Stimulated activated naive CD4-positive, alpha-beta T cell treated with Interleukin-2 at 50 U/mL for 16 hours (primary cell): ENCODE results near the gene TDRD12.
"Not testable (repeated sequence)": the region's sequence is repeated elsewhere in the genome, so short reads cannot be mapped to it uniquely, and the experiment has no call there.

Experiments used
- DNase-seq: peaks from one replicate; lab custom pipeline; 2025; lab: John Stamatoyannopoulos, UW

TDRD12 gene

GRCh38 chr19:32830231-32831014 is 110.9 kb downstream of the TDRD12 start:
- DNase-seq = no peak

GRCh38 chr19:32831611-32832010 is 112.0 kb downstream of the TDRD12 start:
- no peak for DNase-seq

GRCh38 chr19:32832094-32832493 is 112.5 kb downstream of the TDRD12 start:
- DNase-seq = not testable (repeated sequence)

- not testable (repeated sequence) for DNase-seq
These were observed 113.3 kb downstream of the TDRD12 start for GRCh38 chr19:32832825-32833224.

GRCh38 chr19:32833388-32833787 is 113.8 kb downstream of the TDRD12 start:
- not testable (repeated sequence) for DNase-seq

GRCh38 chr19:32837531-32837930 is 118.0 kb downstream of the TDRD12 start:
- DNase-seq = peak; percentile 4

GRCh38 chr19:32842061-32842460 is 122.5 kb downstream of the TDRD12 start:
- DNase-seq = no peak

GRCh38 chr19:32843716-32844245 is 124.2 kb downstream of the TDRD12 start:
- DNase-seq = no peak

- not testable (repeated sequence) for DNase-seq
These were observed 128.5 kb downstream of the TDRD12 start for GRCh38 chr19:32848035-32848434.

GRCh38 chr19:32852216-32852615 is 132.6 kb downstream of the TDRD12 start:
- DNase-seq = no peak

- not testable (repeated sequence) for DNase-seq
These were observed 137.3 kb downstream of the TDRD12 start for GRCh38 chr19:32856818-32857217.

GRCh38 chr19:32857584-32857983 is 138.0 kb downstream of the TDRD12 start:
- no peak for DNase-seq

GRCh38 chr19:32858155-32858554 is 138.6 kb downstream of the TDRD12 start:
- DNase-seq = no peak

GRCh38 chr19:32858559-32858958 is 139.0 kb downstream of the TDRD12 start:
- no peak for DNase-seq

- no peak for DNase-seq
These were observed 140.0 kb downstream of the TDRD12 start for GRCh38 chr19:32859591-32859990.

- DNase-seq = no peak
These were observed 142.0 kb downstream of the TDRD12 start for GRCh38 chr19:32861596-32861995.

GRCh38 chr19:32862173-32862572 is 142.6 kb downstream of the TDRD12 start:
- no peak for DNase-seq

- DNase-seq = no peak
These were observed 143.2 kb downstream of the TDRD12 start for GRCh38 chr19:32862741-32863140.

- no peak for DNase-seq
These were observed 143.7 kb downstream of the TDRD12 start for GRCh38 chr19:32863301-32863700.

GRCh38 chr19:32863841-32864240 is 144.3 kb downstream of the TDRD12 start:
- no peak for DNase-seq

GRCh38 chr19:32864318-32865007 is 144.9 kb downstream of the TDRD12 start:
- no peak for DNase-seq

- DNase-seq = no peak
These were observed 145.8 kb downstream of the TDRD12 start for GRCh38 chr19:32865326-32865725.

GRCh38 chr19:32866061-32866460 is 146.5 kb downstream of the TDRD12 start:
- no peak for DNase-seq
